HCT116 (cell line): Measurements from ENCODE around the gene TRERF1.

ENCODE experiments used
- CEBPB ChIP-seq: IDR thresholded peaks from 2 replicates; pipeline ENCODE4 v1.6.1; 2012; ENCODE audit warnings: low read depth
- CTCF ChIP-seq, 3 experiments: fragments of 200-600 bp in 1 of 3; sonication (generic) in 1 of 3; IDR thresholded peaks in 2 of 3; conservative IDR thresholded peaks in 1 of 3; 2 replicates each; pipeline ENCODE4 v1.5.1; 2012 to 2017; ENCODE audit warnings: low read depth in 2 of 3, low read length in 2 of 3, antibody characterized with exemption in 1 of 3, borderline replicate concordance in 1 of 3, control low read depth in 1 of 3, mild to moderate bottlenecking in 1 of 3, mixed read lengths in 1 of 3, mixed run types in 1 of 3, moderate library complexity in 1 of 3; ENCODE audit not compliant: insufficient read depth in 1 of 3
- EZH2 ChIP-seq: fragments of 200-600 bp; sonication (generic); IDR thresholded peaks from 2 replicates; pipeline ENCODE4 v1.6.1; 2017; ENCODE audit warnings: antibody characterized with exemption, mixed run types
- POLR2A ChIP-seq: IDR thresholded peaks from 2 replicates; pipeline ENCODE4 v1.7.0; 2011; ENCODE audit warnings: borderline replicate concordance; ENCODE audit not compliant: insufficient read depth, insufficient read length; ENCODE audit errors: extremely low read depth
- POLR2AphosphoS5 ChIP-seq: IDR thresholded peaks from 2 replicates; pipeline ENCODE4 v1.6.1; 2011; ENCODE audit warnings: mild to moderate bottlenecking, low read depth, low read length, moderate library complexity
- REST ChIP-seq: IDR thresholded peaks from 2 replicates; pipeline ENCODE4 v1.6.1; 2012; ENCODE audit warnings: low read depth
- SIN3A ChIP-seq: IDR thresholded peaks from 2 replicates; pipeline ENCODE4 v1.6.1; 2012; ENCODE audit warnings: low read depth

- TF ChIP-seq CTCF (IDR thresholded peaks at IDR 0.05 in 2 of 3, conservative IDR thresholded peaks at IDR 0.05 in 1 of 3; ENCODE audit: borderline replicate concordance in 1 of 3, insufficient read depth in 1 of 3, low read depth in 2 of 3, low read length in 2 of 3): no peak
- TF ChIP-seq EZH2: no peak
- TF ChIP-seq SIN3A: no peak
- TF ChIP-seq CEBPB: no peak
- no peak for TF ChIP-seq REST
- TF ChIP-seq POLR2AphosphoS5: no peak
- TF ChIP-seq POLR2A: no peak
Measured at GRCh38 chr6:42222448-42222847, 229.3 kb downstream of the TRERF1 start.
